CD14-positive monocyte (primary cell): ENCODE results near the gene GGA3. TPM values are rescaled to one million over a fixed set of nuclear protein-coding genes. Genes with fewer than 3 reads are reported as not detected.

Experiments used
- DNase-seq, 3 donors: peaks; one replicate each; pipeline ENCODE4 v3.0.0-alpha.2; 2011 to 2022
- H2AFZ ChIP-seq: 2 replicates; pipeline ENCODE4 v1.6.0; 2012; ENCODE audit warnings: mild to moderate bottlenecking, low read depth, low read length, inconsistent platforms; ENCODE audit not compliant: insufficient read depth, poor library complexity, severe bottlenecking
- H3K27ac ChIP-seq, 2 donors: 1 replicate in 1 of 2; 2 replicates in 1 of 2; pipeline ENCODE4 v1.5.1; 2012 to 2013; ENCODE audit warnings: low read length in 2 of 2, control low read depth in 1 of 2, inconsistent platforms in 1 of 2, low read depth in 1 of 2, mild to moderate bottlenecking in 1 of 2
- H3K27me3 ChIP-seq, 2 donors: one replicate each; pipeline versions ENCODE4 v1.6.0 to v1.6.1; 2011 to 2013; ENCODE audit warnings: low read length in 2 of 2; ENCODE audit not compliant: control insufficient read depth in 2 of 2, insufficient read depth in 2 of 2
- H3K36me3 ChIP-seq, 2 donors: replicated peaks in 1 of 2; 1 replicate in 1 of 2; 2 replicates in 1 of 2; pipeline versions ENCODE4 v1.5.1 to v1.6.1; 2012 to 2013; ENCODE audit warnings: low read length in 2 of 2, control low read depth in 1 of 2, inconsistent platforms in 1 of 2, mild to moderate bottlenecking in 1 of 2; ENCODE audit not compliant: insufficient read depth in 2 of 2, control insufficient read depth in 1 of 2
- H3K4me1 ChIP-seq, 2 donors: 1 replicate in 1 of 2; 2 replicates in 1 of 2; pipeline versions ENCODE4 v1.5.1 to v1.6.1; 2012 to 2013; ENCODE audit warnings: low read length in 2 of 2, control low read depth in 1 of 2, inconsistent platforms in 1 of 2, mild to moderate bottlenecking in 1 of 2, moderate library complexity in 1 of 2; ENCODE audit not compliant: insufficient read depth in 2 of 2, control insufficient read depth in 1 of 2
- H3K4me2 ChIP-seq: replicated peaks from 2 replicates; pipeline ENCODE3; 2012; ENCODE audit warnings: low read length, moderate library complexity, mild to moderate bottlenecking; ENCODE audit not compliant: poor library complexity, severe bottlenecking; ENCODE audit errors: extremely low read depth
- H3K4me3 ChIP-seq, 3 experiments: fragments of 200-600 bp in 1 of 3; sonication (generic) in 1 of 3; replicated peaks in 1 of 3; 1 replicate in 2 of 3; 2 replicates in 1 of 3; pipeline ENCODE4 v1.5.1; 2011 to 2013; ENCODE audit warnings: low read length in 3 of 3, mild to moderate bottlenecking in 3 of 3, control low read depth in 2 of 3, low read depth in 2 of 3, inconsistent platforms in 1 of 3, moderate library complexity in 1 of 3
- H3K79me2 ChIP-seq: 2 replicates; pipeline ENCODE4 v1.6.0; 2012; ENCODE audit warnings: mild to moderate bottlenecking, control low read depth, inconsistent platforms, low read length, moderate library complexity; ENCODE audit not compliant: insufficient read depth
- H3K9ac ChIP-seq: 2 replicates; pipeline ENCODE4 v1.6.0; 2017; ENCODE audit warnings: low read length, mild to moderate bottlenecking; ENCODE audit not compliant: insufficient read depth, poor library complexity, severe bottlenecking
- H3K9me3 ChIP-seq, 2 donors: replicated peaks in 1 of 2; 1 replicate in 1 of 2; 2 replicates in 1 of 2; pipeline versions ENCODE4 v1.5.1 to v1.6.1; 2012 to 2013; ENCODE audit warnings: low read length in 2 of 2, control low read depth in 1 of 2; ENCODE audit not compliant: control insufficient read depth in 1 of 2, insufficient read depth in 1 of 2
- H4K20me1 ChIP-seq: 2 replicates; pipeline ENCODE4 v1.6.0; 2012; ENCODE audit warnings: mild to moderate bottlenecking, low read length, control low read depth, moderate library complexity; ENCODE audit not compliant: insufficient read depth
- H3K27ac Mint-ChIP-seq, 7 donors: one replicate each; pipeline ENCODE4 v1.8.0; 2020; ENCODE audit warnings: mild to moderate bottlenecking in 7 of 7, mixed read lengths in 7 of 7, moderate library complexity in 6 of 7, inconsistent platforms in 2 of 7
- H3K27me3 Mint-ChIP-seq, 3 donors: one replicate each; pipeline ENCODE4 v1.8.0; 2021 to 2022; ENCODE audit warnings: low read depth in 3 of 3, mild to moderate bottlenecking in 3 of 3, mixed read lengths in 3 of 3, moderate library complexity in 3 of 3, inconsistent platforms in 1 of 3
- H3K36me3 Mint-ChIP-seq, 2 donors: one replicate each; pipeline ENCODE4 v1.8.0; 2020; ENCODE audit warnings: mixed read lengths in 2 of 2, inconsistent platforms in 1 of 2, mild to moderate bottlenecking in 1 of 2
- H3K4me1 Mint-ChIP-seq: one replicate; pipeline ENCODE4 v1.8.0; 2020; ENCODE audit warnings: mild to moderate bottlenecking, mixed read lengths
- H3K4me3 Mint-ChIP-seq, 2 donors: one replicate each; pipeline ENCODE4 v1.8.0; 2020; ENCODE audit warnings: mild to moderate bottlenecking in 2 of 2, mixed read lengths in 2 of 2, moderate library complexity in 1 of 2
- H3K9me3 Mint-ChIP-seq, 7 donors: one replicate each; pipeline ENCODE4 v1.8.0; 2020 to 2022; ENCODE audit warnings: mixed read lengths in 7 of 7, mild to moderate bottlenecking in 6 of 7, moderate library complexity in 6 of 7, inconsistent platforms in 2 of 7
- WGBS: methylation state at CpG from one replicate; pipeline ENCODE4 v1.1.5; 2013; ENCODE audit warnings: missing lambda C conversion rate; ENCODE audit not compliant: insufficient coverage; 5-methylcytosine and 5-hydroxymethylcytosine counted together
- intact Hi-C, 2 donors: fragments of 100-400 bp; cut with micrococcal nuclease; formaldehyde crosslinking; loops; one replicate each; pipeline versions ENCODE4 v1.15.0 to v1.15.1; 2023
- polyA plus RNA-seq, 3 donors: library from polyadenylated mRNA; depleted of rRNA in 1 of 3; unstranded in 2 of 3; stranded (reverse) in 1 of 3; fragments of 300-500 nt in 2 of 3; fragments of >200 nt in 1 of 3; fragmentation: Illumina TruSeq in 2 of 3; gene quantifications; 1 replicate in 2 of 3; 2 replicates in 1 of 3; pipeline ENCODE4 v1.2.3, GENCODE V29; 2012 to 2021
- TF ChIP-seq, protein P1 (sequence below): fragments of 200-600 bp; IDR thresholded peaks from one replicate; pipeline ENCODE4 v1.8.0; 2022; ENCODE audit warnings: antibody characterized with exemption, mild to moderate bottlenecking

GGA3 gene
- polyA plus RNA-seq, 3 donors, result 4.3 to 162 (median 15.7) TPM

- under 1% methylated on average over 39 of the region's 39 CpGs for WGBS
- Mint-ChIP-seq H3K36me3 (peaks cover 32 to 40% of the 10 kb centered on the region in 2 donors), H3K27me3 (peaks cover 0 to 2% (median 0%) of the 10 kb centered on the region in 3 donors), H3K4me1 (peaks cover 59% of the 10 kb centered on the region), H3K4me3 (peak within 1 kb of the TSS; percentile 81 to 92), H3K27ac (peak within 1 kb of the TSS; percentile 85 to 94 (median 92)), H3K9me3 (peaks cover 0 to 4% (median 0%) of the 10 kb centered on the region in 7 donors)
- TF ChIP-seq, protein P1, sequence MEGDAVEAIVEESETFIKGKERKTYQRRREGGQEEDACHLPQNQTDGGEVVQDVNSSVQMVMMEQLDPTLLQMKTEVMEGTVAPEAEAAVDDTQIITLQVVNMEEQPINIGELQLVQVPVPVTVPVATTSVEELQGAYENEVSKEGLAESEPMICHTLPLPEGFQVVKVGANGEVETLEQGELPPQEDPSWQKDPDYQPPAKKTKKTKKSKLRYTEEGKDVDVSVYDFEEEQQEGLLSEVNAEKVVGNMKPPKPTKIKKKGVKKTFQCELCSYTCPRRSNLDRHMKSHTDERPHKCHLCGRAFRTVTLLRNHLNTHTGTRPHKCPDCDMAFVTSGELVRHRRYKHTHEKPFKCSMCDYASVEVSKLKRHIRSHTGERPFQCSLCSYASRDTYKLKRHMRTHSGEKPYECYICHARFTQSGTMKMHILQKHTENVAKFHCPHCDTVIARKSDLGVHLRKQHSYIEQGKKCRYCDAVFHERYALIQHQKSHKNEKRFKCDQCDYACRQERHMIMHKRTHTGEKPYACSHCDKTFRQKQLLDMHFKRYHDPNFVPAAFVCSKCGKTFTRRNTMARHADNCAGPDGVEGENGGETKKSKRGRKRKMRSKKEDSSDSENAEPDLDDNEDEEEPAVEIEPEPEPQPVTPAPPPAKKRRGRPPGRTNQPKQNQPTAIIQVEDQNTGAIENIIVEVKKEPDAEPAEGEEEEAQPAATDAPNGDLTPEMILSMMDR, result no peak
- Histone ChIP-seq H3K4me3 (peak within 1 kb of the TSS; percentile 71 to 94 (median 92)), H3K27ac (peak within 1 kb of the TSS; percentile 89 to 94), H3K4me2 (peak within 1 kb of the TSS; percentile 89), H4K20me1 (peaks cover 4% of the 10 kb centered on the region), H3K9me3 (no peaks in the 10 kb centered on the region), H3K9ac (peak within 1 kb of the TSS; percentile 96), H3K36me3 (peaks cover 13 to 34% of the 10 kb centered on the region in 2 donors), H3K27me3 (no peaks in the 10 kb centered on the region), H2AFZ (peak within 1 kb of the TSS; percentile 91), H3K4me1 (peaks cover 59 to 64% of the 10 kb centered on the region in 2 donors), H3K79me2 (peaks cover 68% of the 10 kb centered on the region)
- intact Hi-C loops, result loop anchor here in 1 of 2 donors (5.0 kb wide), 1 partner anchor 136 kb away; the partner anchor contains the start of gene GRB2
- DNase-seq, result no peak
Observed at GRCh38 chr17:75270966-75271232, 9.5 kb upstream of the GGA3 start, which contains the start of gene MIF4GD. MIF4GD (minus strand) TSS chr17:75271231; CDS start chr17:75270195, 1,036 bp downstream.

GRCh38 chr17:75270218-75270965, 9.0 kb upstream of the GGA3 start:
- WGBS, result under 1% methylated on average over 46 of the region's 47 CpGs
- peaks cover 14 to 36% of the 10 kb centered on the region in 2 donors for H3K36me3 ChIP-seq
- H4K20me1 ChIP-seq, result peaks cover 4% of the 10 kb centered on the region
- intact Hi-C loops, result loop anchor here in 1 of 2 donors (5.0 kb wide), 1 partner anchor 137 kb away; the partner anchor contains the start of gene GRB2
- peaks cover 64 to 69% of the 10 kb centered on the region in 2 donors for H3K4me1 ChIP-seq
- H3K27me3 ChIP-seq, result no peaks in the 10 kb centered on the region
- Mint-ChIP-seq H3K36me3 (peaks cover 31 to 42% of the 10 kb centered on the region in 2 donors), H3K27me3 (peaks cover 0 to 2% (median 0%) of the 10 kb centered on the region in 3 donors), H3K4me1 (peaks cover 64% of the 10 kb centered on the region), H3K9me3 (peaks cover 0 to 4% (median 0%) of the 10 kb centered on the region in 7 donors), H3K4me3 (peak overlapping the region; percentile 81 to 92), H3K27ac (peak overlapping the region; percentile 85 to 94 (median 92))
- peak overlapping the region; percentile 69 to 94 (median 92) for H3K4me3 ChIP-seq
- peak overlapping the region; percentile 96 for H3K9ac ChIP-seq
- H3K27ac ChIP-seq, result peak overlapping the region; percentile 89 to 94
- peak overlapping the region; percentile 83 for H2AFZ ChIP-seq
- H3K9me3 ChIP-seq, result no peaks in the 10 kb centered on the region
- TF ChIP-seq, protein P1, result no peak
- DNase-seq, result peak; percentile 43 to 65 (median 48)
- peak overlapping the region; percentile 89 for H3K4me2 ChIP-seq
- peaks cover 73% of the 10 kb centered on the region for H3K79me2 ChIP-seq
